GM18951 (cell line): ENCODE data around the gene MALL.
"Not testable (repeated sequence)": the region's sequence is repeated elsewhere in the genome, so short reads cannot be mapped to it uniquely, and the experiment has no call there.

Experiments used
- POLR2A ChIP-seq: IDR thresholded peaks from 4 replicates; pipeline ENCODE4 v1.6.1; 2011; ENCODE audit warnings: mild to moderate bottlenecking; ENCODE audit not compliant: insufficient read length, insufficient read depth; ENCODE audit errors: extremely low read depth
- in situ Hi-C: fragments of 300-500 bp; cut with MboI; formaldehyde crosslinking; loops from one replicate; pipeline ENCODE4 v1.12.0; 2022; ENCODE audit warnings: low sequenced_read_pairs, mixed read lengths, inconsistent platforms; ENCODE audit not compliant: unreplicated experiment

Gene MALL

DNA sequence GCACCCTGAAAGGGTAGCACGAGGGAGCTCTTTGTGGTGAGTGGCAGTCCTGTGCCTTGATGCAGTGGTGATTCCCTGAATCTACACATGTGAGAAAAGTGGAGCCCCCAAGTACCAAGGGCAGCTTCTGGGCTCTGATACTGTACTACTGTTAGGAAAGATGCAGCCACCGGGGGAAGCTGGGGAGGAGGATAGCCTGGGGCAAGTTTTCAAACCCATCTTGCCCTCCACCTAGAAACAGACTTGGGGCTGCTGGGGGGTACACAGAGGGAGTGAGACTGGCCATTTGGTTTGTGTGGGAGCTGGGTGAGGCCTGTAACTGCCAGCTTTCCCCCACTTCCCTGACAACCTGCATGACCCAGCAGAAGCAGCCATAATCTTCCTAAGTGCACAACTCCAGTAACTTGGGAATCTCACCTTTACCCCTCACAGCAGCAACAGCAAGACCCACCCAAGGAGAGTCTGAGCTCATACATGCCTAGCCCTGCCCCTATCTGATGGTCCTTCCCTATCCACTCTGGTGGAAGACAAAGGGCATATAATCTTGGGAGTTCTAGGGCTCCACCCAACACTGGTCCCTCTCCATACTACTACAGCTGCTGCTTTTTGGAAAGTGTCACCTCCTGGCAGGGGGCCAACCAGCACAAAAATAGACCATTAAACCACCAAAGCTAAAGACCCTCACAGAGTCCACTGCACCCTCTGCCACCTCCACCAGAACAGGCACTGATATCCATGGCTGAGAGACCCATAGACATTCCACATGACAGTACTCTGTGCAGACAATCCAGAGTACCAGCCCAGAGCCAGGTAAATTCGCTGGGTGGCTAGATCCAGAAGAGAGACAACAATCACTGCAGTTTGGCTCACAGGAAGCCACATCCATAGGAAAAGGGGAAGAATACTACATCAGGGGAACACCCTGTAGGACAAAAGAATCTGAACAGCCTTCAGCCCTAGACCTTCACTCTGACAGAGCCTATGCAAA, 8.2 kb downstream of the MALL start:
- in situ Hi-C loops, result no loop called here
- no peak for TF ChIP-seq POLR2A

DNA sequence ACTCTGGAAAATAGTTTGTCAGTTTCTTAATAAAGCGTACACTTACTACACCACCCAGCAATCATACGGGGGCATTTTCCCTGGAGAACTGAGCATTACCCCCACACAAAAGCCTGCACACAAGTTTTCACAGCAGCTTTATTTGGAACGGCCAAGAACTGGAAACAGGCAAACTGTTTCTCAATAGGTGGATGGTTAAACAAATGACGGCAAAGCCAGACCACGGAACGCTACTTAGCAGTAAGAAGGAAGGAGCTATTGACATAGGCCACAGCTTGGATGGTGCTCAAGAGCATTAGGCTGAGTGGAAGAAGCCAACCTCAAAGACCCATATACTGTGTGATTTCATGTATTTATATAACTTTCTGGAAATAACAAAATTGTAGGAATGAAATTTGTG, 9.0 kb downstream of the MALL start:
- in situ Hi-C loops, result no loop called here
- no peak for TF ChIP-seq POLR2A

DNA sequence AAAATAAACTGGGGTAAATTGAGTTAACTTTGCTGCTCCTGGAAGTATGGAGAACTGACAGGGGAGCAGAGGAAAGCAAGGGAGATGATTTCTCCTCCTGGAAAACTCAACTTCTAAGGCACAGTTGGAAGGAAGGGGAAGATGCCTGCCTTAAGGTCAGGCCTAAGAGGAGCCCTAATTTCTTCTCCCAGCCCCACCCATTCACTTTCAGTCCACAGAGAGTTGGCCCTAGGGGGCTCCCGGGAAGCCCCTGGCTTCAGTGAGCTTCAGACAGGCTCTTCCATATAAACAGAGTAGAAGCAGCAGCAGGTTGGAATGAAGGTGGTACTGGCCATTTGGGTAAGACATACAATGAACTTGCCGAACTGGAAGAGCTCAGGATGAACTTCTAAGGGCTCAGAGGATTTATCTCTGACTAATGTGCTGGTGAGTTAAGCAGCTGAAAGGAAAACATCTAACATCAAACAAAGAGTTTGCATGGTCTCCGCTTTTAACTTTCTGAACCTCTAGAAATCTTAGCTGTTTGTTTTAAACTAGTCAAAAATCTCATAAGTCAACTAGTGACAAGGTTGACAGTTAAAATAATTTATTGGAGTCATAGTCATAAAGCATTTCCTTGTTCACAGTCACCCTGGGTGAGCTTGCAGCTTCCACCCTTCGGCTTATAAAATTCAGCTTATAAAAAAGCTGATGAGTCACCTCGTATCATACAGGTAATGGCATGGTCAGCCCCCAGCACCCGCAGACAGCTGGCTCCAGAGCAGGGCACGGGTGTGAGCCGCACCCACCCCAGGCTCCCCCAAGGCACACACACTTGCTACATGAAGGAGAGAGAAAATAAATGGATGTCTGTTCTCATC, 9.8 kb downstream of the MALL start:
- in situ Hi-C loops, result no loop called here
- TF ChIP-seq POLR2A, result no peak

DNA sequence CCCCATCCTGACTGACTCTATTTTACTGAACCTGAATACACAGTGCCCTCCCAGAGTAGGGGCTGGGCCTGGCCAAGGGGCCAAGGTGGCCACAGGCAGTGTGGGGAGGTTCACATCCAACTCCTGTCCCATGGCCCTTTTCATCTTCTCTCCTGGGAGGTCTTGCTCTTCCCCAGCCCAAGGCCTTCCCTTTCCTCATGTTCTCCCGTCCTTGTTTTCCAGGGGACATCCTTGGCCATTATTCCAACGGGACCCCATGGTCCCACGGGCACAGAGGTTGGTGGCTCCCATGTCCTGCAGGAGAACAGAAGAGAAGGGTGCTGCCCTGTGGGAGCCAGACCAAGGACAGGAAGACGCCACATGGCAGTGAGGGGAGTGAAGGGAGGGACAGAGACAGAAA, 10.4 kb downstream of the MALL start:
- no peak for TF ChIP-seq POLR2A
- in situ Hi-C loops, result no loop called here

DNA sequence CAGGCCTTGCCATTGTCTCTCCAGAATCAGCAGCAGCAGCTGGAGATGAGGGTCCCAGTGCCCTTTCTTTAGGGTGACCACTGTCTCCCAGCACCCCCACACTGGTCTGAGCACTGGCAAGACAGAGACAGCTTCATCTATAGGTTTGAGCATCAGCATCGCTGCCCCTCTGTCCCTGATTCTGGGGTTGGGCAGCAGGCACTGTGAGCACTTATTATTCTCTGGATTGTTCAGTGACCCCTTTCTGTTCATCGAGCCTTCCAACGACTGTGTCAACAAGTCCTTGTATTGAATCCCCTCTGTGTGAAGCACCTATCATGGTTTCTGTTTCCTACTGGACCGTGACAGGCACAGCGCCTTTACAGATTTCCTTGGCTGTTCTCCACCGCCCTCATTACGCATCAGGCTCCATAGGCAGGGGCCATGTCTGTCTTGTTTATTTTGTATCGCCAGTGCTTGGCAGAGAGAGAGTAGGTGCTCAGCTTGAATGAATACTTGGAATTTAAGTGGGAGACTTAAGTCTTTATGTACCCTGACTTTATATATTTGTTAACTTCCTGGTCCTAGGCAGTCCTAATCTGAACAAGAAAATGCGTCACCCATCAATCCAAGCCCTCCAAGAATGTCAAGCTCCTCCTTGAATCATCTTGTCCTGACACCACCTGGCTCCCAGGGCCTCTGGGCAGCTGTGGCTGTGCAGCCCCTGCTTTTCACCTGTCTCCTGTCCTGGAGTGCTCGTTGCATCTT, 11.4 kb downstream of the MALL start:
- no peak for TF ChIP-seq POLR2A

DNA sequence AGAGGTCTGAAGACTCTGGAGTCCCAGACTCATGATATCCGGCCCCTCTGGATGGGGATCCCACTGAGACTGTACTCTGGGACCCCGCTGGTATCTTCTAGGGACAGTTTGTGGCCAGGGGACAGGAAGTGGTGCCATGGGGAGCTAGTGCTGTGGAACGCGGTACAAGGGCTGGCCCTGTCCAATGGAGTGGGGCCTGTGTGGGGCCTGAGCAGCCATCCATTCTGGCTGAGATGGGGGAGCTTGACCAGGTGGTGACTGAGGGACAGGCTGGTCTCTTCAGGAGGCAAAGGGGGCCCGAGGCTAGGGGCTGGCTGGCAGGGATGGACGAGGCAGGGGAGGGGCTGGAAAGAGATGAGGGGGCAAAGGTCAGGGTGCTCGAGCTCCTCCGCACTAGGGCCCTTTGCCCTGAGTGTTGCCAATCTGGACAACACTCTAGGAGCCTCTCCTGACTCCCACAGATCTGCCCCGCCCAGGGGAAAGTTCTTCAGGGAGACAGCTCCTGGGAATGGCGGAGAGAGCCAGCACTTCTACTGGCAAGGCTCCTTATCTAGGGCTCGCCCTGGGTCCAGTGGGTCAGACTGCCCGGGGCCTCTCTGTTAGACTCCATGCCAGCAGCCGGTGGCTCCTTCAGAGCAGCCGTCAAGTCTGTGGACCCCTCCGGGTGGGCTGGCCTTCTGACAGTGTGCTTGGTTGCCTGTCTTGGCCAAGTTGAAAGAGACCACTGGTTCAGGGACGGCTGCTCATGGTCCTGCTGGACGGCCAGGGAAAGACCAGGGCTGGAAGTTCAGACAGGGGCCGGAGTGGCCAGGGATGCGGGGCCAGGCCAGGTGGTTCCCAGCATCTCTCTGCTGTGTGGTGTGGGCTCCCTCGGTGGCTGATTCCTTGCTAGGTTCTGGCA, 12.3 kb downstream of the MALL start:
- TF ChIP-seq POLR2A, result no peak
- in situ Hi-C loops, result no loop called here

More for the DNA sequence above, 11.4 kb downstream of the MALL start:
- in situ Hi-C loops, result no loop called here

DNA sequence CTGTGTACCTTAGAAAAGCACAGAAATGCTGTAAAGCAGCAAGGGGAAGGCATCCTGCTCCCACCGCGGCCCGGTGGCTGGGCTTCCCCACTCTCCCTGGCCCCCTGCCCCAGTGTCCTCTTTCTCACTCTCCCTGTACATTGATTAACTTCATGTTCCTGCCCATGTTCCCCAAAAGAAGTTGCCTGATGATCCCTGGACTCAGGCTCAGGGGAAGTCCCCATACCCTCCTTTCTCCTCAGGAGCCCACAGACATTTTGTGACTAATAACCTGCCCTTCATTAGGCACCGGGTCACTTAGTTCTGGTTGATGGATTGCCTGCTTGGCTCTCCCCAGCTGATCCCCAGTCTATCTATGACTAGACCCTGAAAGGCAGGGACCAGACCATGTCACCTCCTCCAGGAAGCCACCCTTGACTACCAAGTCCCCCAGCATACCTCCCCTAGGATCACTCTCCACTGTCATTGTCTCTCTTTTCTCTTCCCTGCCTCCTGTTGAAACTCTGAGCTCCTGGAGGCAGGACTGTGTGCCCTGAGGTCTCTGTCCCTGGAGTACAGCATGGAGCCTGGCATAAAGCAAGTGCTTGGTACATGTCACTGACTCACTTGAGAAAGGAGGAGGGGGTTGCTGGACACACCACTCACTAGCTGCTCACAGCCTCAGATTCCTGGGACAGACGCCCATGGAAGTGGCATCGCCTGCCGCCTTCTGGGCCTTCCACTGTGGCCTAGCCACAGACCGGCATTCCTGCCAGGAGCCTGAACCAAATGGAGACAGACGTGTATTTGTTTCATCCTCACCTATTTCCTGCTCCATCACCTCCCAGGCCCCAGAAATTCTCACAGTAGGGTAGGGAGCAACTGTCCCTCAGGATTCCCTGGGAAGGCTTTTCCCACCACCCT, 13.5 kb downstream of the MALL start:
- in situ Hi-C loops, result no loop called here
- TF ChIP-seq POLR2A, result no peak

DNA sequence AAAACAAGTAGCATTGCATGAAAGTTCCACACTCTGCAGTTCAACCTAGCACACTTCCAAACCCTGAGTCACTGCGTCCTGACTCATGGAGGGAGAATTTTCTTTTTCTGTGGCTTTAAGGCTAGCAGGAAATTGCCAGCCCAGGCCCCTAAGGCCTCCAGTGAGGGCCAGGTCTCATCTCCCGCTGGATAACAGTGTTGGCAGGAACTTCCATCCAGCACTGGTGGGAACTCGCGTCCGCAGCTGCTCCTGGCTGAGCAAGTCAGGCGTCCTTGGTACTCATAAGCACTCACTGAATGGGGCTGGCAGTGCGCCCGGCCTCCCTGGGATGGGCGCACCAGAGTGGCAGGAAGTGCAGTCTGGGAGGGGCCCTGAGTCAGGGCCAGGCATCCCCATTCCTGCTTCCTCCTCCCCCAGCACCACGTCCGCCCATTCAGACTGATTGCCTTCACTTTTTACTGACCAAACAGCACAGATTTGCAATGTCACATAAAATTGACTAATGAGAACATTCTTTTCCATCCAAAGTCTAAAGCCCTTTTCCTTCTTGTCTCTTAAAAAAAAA, 14.3 kb downstream of the MALL start:
- no peak for TF ChIP-seq POLR2A
- in situ Hi-C loops, result no loop called here

DNA sequence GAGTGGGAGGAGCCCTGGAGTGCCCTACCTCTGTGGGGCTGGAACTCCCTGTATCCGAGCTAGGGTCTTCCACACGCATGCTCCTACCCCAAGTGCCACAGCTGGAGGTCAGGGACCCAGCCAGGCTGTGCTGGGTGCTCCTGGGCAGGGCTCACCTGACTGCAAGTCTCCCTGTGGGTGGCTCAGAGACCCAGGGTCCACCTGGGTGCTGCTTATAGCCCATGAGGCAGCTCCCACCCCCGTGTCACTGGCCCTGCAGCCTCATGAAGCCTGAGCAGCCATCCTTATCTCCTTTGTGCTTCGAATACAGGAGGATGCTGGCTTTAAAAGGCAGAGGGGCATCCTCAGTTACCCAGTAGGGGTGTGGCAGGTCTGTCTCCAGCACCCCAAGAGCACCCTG, 14.7 kb downstream of the MALL start:
- in situ Hi-C loops, result not testable (repeated sequence)

DNA sequence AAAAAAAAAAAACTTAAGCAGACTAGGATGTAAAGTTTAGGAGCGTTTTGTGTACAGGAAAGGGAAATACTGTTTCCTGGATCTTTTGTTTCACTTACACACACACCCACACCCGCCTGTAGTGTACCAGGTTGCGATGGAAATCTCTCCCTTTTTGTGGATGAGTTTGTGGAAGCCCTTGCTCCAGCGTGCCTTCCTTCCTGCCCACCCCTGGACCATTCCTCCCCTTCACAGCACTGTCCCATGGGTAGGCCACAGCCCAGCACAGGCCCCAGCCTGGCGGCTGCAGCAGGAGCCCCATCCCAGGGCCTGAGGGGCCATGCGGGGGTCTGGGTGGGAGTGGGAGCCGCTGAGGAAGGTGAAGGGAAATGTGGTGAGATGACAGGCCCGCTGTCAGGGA, 15.1 kb downstream of the MALL start:
- in situ Hi-C loops, result no loop called here
- no peak for TF ChIP-seq POLR2A
